Hepatocyte (in vitro differentiated cells): Measurements from ENCODE around the gene RAB3D. TPM values are rescaled to one million over a fixed set of nuclear protein-coding genes. Genes with fewer than 3 reads are reported as not detected.

Experiments
- DNase-seq: peaks from one replicate; pipeline ENCODE4 v3.0.0-alpha.2; 2016; ENCODE audit warnings: low spot score
- H2AFZ ChIP-seq: fragments of 200-600 bp; sonication (generic); 2 replicates; pipeline ENCODE4 v1.6.0; 2016; ENCODE audit warnings: antibody characterized with exemption, mild to moderate bottlenecking
- H3K27ac ChIP-seq: fragments of 200-600 bp; sonication (generic); 2 replicates; pipeline ENCODE4 v1.5.1; 2016; ENCODE audit warnings: mild to moderate bottlenecking
- H3K27me3 ChIP-seq: fragments of 200-600 bp; sonication (generic); 2 replicates; pipeline ENCODE4 v1.6.1; 2016
- H3K36me3 ChIP-seq: fragments of 200-600 bp; sonication (generic); replicated peaks from 2 replicates; pipeline ENCODE4 v1.5.1; 2016; ENCODE audit warnings: low read depth; ENCODE audit not compliant: insufficient read depth
- H3K4me1 ChIP-seq: fragments of 200-600 bp; sonication (generic); 2 replicates; pipeline ENCODE4 v1.5.1; 2016; ENCODE audit warnings: mild to moderate bottlenecking, moderate library complexity; ENCODE audit not compliant: insufficient read depth
- H3K4me2 ChIP-seq: fragments of 200-600 bp; sonication (generic); 2 replicates; pipeline ENCODE4 v1.6.0; 2016
- H3K4me3 ChIP-seq: fragments of 200-600 bp; sonication (generic); 2 replicates; pipeline ENCODE4 v1.5.1; 2016; ENCODE audit warnings: mild to moderate bottlenecking
- H3K79me2 ChIP-seq: fragments of 200-600 bp; sonication (generic); 2 replicates; pipeline ENCODE4 v1.6.0; 2017; ENCODE audit warnings: mild to moderate bottlenecking
- H3K9me2 ChIP-seq: fragments of 200-600 bp; sonication (generic); replicated peaks from 2 replicates; pipeline ENCODE4 v1.6.0; 2017; ENCODE audit warnings: mild to moderate bottlenecking; ENCODE audit not compliant: insufficient read depth
- H3K9me3 ChIP-seq: fragments of 200-600 bp; sonication (generic); 2 replicates; pipeline ENCODE4 v1.5.1; 2016; ENCODE audit warnings: low read depth, mild to moderate bottlenecking
- H4K20me1 ChIP-seq: fragments of 200-600 bp; sonication (generic); 2 replicates; pipeline ENCODE4 v1.6.0; 2016; ENCODE audit warnings: mild to moderate bottlenecking; ENCODE audit not compliant: insufficient read depth, poor library complexity, severe bottlenecking
- CTCF ChIP-seq: fragments of 200-600 bp; sonication (generic); IDR thresholded peaks from 2 replicates; pipeline ENCODE4 v1.5.1; 2016; ENCODE audit warnings: antibody characterized with exemption, mild to moderate bottlenecking; ENCODE audit not compliant: poor library complexity
- EZH2 ChIP-seq: fragments of 200-600 bp; sonication (generic); IDR thresholded peaks from 2 replicates; pipeline ENCODE4 v1.6.1; 2016; ENCODE audit warnings: antibody characterized with exemption, mild to moderate bottlenecking, borderline replicate concordance
- EZH2phosphoT487 ChIP-seq: fragments of 200-600 bp; sonication (generic); IDR thresholded peaks from one replicate; pipeline ENCODE4 v1.6.1; 2018; ENCODE audit warnings: antibody characterized with exemption, mild to moderate bottlenecking, low read depth, moderate library complexity; ENCODE audit not compliant: unreplicated experiment, severe bottlenecking
- WGBS: methylation state at CpG from one replicate; pipeline ENCODE4 v1.1.6; 2016; ENCODE audit warnings: low lambda C conversion rate; ENCODE audit errors: missing lambda C conversion rate; 5-methylcytosine and 5-hydroxymethylcytosine counted together
- polyA plus RNA-seq: library from polyadenylated mRNA; unstranded; fragments of >200 nt; fragmentation: Nextera tagmentation; extraction: Ambion mirVana; gene quantifications from 2 replicates; pipeline ENCODE4 v1.2.1, GENCODE V29; 2016
- total RNA-seq: library from RNA; depleted of rRNA; stranded (reverse); fragments of >200 nt; gene quantifications from 2 replicates; pipeline ENCODE4 v1.2.3, GENCODE V29; 2014

The RAB3D gene
- total and polyA plus RNA-seq, 2 experiments from 2014 or later, result 32.6 to 63.7 TPM

- no peak overlapping the region for H3K27ac ChIP-seq
- no peak overlapping the region for H3K4me2 ChIP-seq
- no peaks in the 10 kb centered on the region for H4K20me1 ChIP-seq
- H3K79me2 ChIP-seq, result no peaks in the 10 kb centered on the region
- no peak overlapping the region for H3K4me3 ChIP-seq
- H3K9me3 ChIP-seq, result no peaks in the 10 kb centered on the region
- WGBS, result 75% methylated on average over 6 of the region's 6 CpGs
- no peak for DNase-seq
- H3K4me1 ChIP-seq, result no peaks in the 10 kb centered on the region
- no peaks in the 10 kb centered on the region for H3K9me2 ChIP-seq
- no peaks in the 10 kb centered on the region for H3K27me3 ChIP-seq
- H2AFZ ChIP-seq, result no peak overlapping the region
- TF ChIP-seq CTCF (no peak), EZH2 (no peak), EZH2phosphoT487 (no peak)
- H3K36me3 ChIP-seq, result no peaks in the 10 kb centered on the region
Observed at GRCh38 chr19:11284515-11284914, 54.9 kb downstream of the RAB3D start.

- no peak for DNase-seq
- no peaks in the 10 kb centered on the region for H3K79me2 ChIP-seq
- no peak overlapping the region for H2AFZ ChIP-seq
- H3K36me3 ChIP-seq, result no peaks in the 10 kb centered on the region
- 80% methylated on average over 11 of the region's 11 CpGs for WGBS
- H3K4me1 ChIP-seq, result no peaks in the 10 kb centered on the region
- no peaks in the 10 kb centered on the region for H3K9me2 ChIP-seq
- H3K9me3 ChIP-seq, result no peaks in the 10 kb centered on the region
- no peak overlapping the region for H3K27ac ChIP-seq
- H4K20me1 ChIP-seq, result no peaks in the 10 kb centered on the region
- no peak for TF ChIP-seq CTCF
- no peak for TF ChIP-seq EZH2
- TF ChIP-seq EZH2phosphoT487, result no peak
- H3K4me2 ChIP-seq, result no peak overlapping the region
- no peak overlapping the region for H3K4me3 ChIP-seq
- H3K27me3 ChIP-seq, result no peaks in the 10 kb centered on the region
Observed at GRCh38 chr19:11281356-11282049, 58.0 kb downstream of the RAB3D start.

- no peaks in the 10 kb centered on the region for H3K27me3 ChIP-seq
- no peak overlapping the region for H3K4me2 ChIP-seq
- WGBS, result 91% methylated on average over 5 of the region's 5 CpGs
- H3K4me1 ChIP-seq, result peaks cover 6% of the 10 kb centered on the region
- no peaks in the 10 kb centered on the region for H3K36me3 ChIP-seq
- no peaks in the 10 kb centered on the region for H3K9me3 ChIP-seq
- TF ChIP-seq CTCF (no peak), EZH2 (no peak), EZH2phosphoT487 (no peak)
- no peak for DNase-seq
- no peaks in the 10 kb centered on the region for H3K79me2 ChIP-seq
- no peak overlapping the region for H2AFZ ChIP-seq
- H3K9me2 ChIP-seq, result no peaks in the 10 kb centered on the region
- no peak overlapping the region for H3K4me3 ChIP-seq
- no peaks in the 10 kb centered on the region for H4K20me1 ChIP-seq
- H3K27ac ChIP-seq, result no peak overlapping the region
Observed at GRCh38 chr19:11279505-11280236, 59.8 kb downstream of the RAB3D start.
